Effector memory CD8-positive, alpha-beta T cell (primary cell): ENCODE results near the gene ST6GALNAC3.

Source experiments
- ATAC-seq: fragments of 150-1000 bp; cut with Tn5 transposase; replicated peaks from 2 replicates; pipeline ENCODE4 v1.10.0; 2021; ENCODE audit warnings: mild to moderate bottlenecking, moderate library complexity
- DNase-seq, 3 experiments: peaks; one replicate each; pipeline ENCODE4 v3.0.0; 2021
- H3K27ac Mint-ChIP-seq, 2 donors: one replicate each; pipeline ENCODE4 v1.8.0; 2022; ENCODE audit warnings: mild to moderate bottlenecking in 2 of 2, mixed read lengths in 2 of 2, moderate library complexity in 2 of 2
- H3K27me3 Mint-ChIP-seq, 2 donors: one replicate each; pipeline ENCODE4 v1.8.0; 2022; ENCODE audit warnings: mixed read lengths in 2 of 2
- H3K36me3 Mint-ChIP-seq: one replicate; pipeline ENCODE4 v1.8.0; 2022; ENCODE audit warnings: mild to moderate bottlenecking, moderate library complexity, mixed read lengths; ENCODE audit not compliant: insufficient read depth
- H3K4me1 Mint-ChIP-seq, 2 donors: one replicate each; pipeline ENCODE4 v1.8.0; 2022; ENCODE audit warnings: low read depth in 2 of 2, mixed read lengths in 2 of 2
- H3K4me3 Mint-ChIP-seq, 2 donors: one replicate each; pipeline ENCODE4 v1.8.0; 2022; ENCODE audit warnings: mild to moderate bottlenecking in 2 of 2, mixed read lengths in 2 of 2, moderate library complexity in 2 of 2
- H3K9me3 Mint-ChIP-seq, 2 donors: one replicate each; pipeline ENCODE4 v1.8.0; 2022; ENCODE audit warnings: mixed read lengths in 2 of 2

Gene ST6GALNAC3

GRCh38 chr1:76379506-76379905, 305.0 kb downstream of the ST6GALNAC3 start:
- ATAC-seq: no peak
- no peak overlapping the region for H3K27ac Mint-ChIP-seq

GRCh38 chr1:76381450-76382097, 307.0 kb downstream of the ST6GALNAC3 start:
- ATAC-seq (no peak), DNase-seq (no peak)
- Mint-ChIP-seq H3K36me3 (no peaks in the 10 kb centered on the region), H3K4me3 (no peak overlapping the region), H3K27me3 (no peaks in the 10 kb centered on the region), H3K9me3 (peaks cover 0 to 8% of the 10 kb centered on the region in 2 donors), H3K4me1 (no peaks in the 10 kb centered on the region), H3K27ac (no peak overlapping the region)

More at GRCh38 chr1:76379506-76379905, 305.0 kb downstream of the ST6GALNAC3 start:
- Mint-ChIP-seq H3K9me3 (peaks cover 0 to 8% of the 10 kb centered on the region in 2 donors), H3K4me1 (no peaks in the 10 kb centered on the region), H3K36me3 (no peaks in the 10 kb centered on the region), H3K4me3 (no peak overlapping the region), H3K27me3 (no peaks in the 10 kb centered on the region)
- no peak for DNase-seq

DNA sequence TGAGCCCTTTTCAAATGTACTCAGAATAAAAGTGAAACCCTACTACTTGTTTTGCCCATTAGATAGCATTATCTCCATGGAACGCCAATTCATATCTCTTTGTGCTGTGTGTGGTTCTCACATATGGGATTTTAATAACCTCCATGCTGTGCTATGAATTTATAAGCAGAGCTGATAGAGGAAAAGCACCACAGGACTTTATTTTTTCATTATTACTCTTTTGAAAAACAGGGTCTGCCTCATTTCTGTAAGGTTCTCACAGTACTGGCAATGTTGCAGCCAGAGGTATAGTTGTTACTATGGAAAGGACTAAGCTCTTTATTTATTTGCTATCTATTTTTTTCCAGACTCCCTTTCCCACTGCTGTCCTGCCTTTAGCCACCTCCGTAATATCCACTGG, 313.7 kb downstream of the ST6GALNAC3 start:
- Mint-ChIP-seq H3K27ac (no peak overlapping the region), H3K36me3 (no peaks in the 10 kb centered on the region)
- no peak for ATAC-seq

GRCh38 chr1:76390456-76390855, 315.9 kb downstream of the ST6GALNAC3 start:
- Mint-ChIP-seq H3K27ac (no peak overlapping the region), H3K27me3 (no peaks in the 10 kb centered on the region), H3K4me1 (no peaks in the 10 kb centered on the region), H3K36me3 (no peaks in the 10 kb centered on the region), H3K9me3 (no peaks in the 10 kb centered on the region), H3K4me3 (no peak overlapping the region)
- no peak for ATAC-seq
- DNase-seq: no peak

More for the DNA sequence above, 313.7 kb downstream of the ST6GALNAC3 start:
- H3K27me3 Mint-ChIP-seq: no peaks in the 10 kb centered on the region
- no peak overlapping the region for H3K4me3 Mint-ChIP-seq
- DNase-seq: no peak
- no peaks in the 10 kb centered on the region for H3K4me1 Mint-ChIP-seq
- H3K9me3 Mint-ChIP-seq: no peaks in the 10 kb centered on the region

DNA sequence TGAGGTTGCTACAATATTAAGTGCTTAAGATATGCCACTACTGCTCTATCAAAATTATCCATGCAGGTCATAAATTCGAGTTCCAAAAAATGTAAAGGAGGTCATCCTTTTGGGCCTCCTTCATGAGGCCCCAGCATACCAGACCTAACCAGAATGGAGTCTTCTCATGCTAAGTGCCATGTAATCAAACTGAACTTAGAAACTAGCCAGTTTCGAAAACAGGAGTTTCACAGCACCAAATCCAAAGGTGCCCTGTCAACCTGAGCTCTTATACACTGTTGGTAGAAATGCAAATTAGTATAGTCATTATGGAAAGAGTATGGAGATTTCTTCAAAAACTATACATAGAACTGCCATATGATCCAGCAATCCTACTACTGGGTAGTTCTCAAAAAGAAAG, 320.5 kb downstream of the ST6GALNAC3 start:
- H3K27me3 Mint-ChIP-seq: no peaks in the 10 kb centered on the region
- no peak for DNase-seq
- H3K27ac Mint-ChIP-seq: no peak overlapping the region
- no peak overlapping the region for H3K4me3 Mint-ChIP-seq
- no peaks in the 10 kb centered on the region for H3K36me3 Mint-ChIP-seq
- no peaks in the 10 kb centered on the region for H3K4me1 Mint-ChIP-seq
- no peaks in the 10 kb centered on the region for H3K9me3 Mint-ChIP-seq
- ATAC-seq: no peak

DNA sequence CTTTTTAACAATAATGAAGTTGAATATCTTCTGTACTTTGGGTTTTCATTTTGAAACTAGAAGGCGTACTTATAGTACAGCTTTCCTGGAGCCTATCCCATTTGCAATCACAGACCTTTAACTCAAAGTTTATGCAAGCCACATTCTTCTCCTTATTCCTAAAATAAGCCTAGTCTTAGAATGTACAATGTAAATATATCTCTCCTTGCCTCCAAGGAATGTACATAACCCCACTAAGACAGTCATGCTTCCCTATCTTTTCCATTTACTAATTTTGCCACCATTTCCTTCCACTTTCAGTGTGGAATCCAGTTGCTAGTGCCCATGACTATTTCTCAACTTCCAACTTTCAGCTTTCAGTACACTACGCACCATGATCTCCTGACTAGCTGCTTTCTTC, 327.6 kb downstream of the ST6GALNAC3 start:
- H3K4me1 Mint-ChIP-seq: no peaks in the 10 kb centered on the region
- DNase-seq (no peak), ATAC-seq (no peak)
- H3K27ac Mint-ChIP-seq: no peak overlapping the region
- no peaks in the 10 kb centered on the region for H3K27me3 Mint-ChIP-seq
- peaks cover 0 to 2% of the 10 kb centered on the region in 2 donors for H3K9me3 Mint-ChIP-seq
- no peaks in the 10 kb centered on the region for H3K36me3 Mint-ChIP-seq
- no peak overlapping the region for H3K4me3 Mint-ChIP-seq

- H3K27ac Mint-ChIP-seq: no peak overlapping the region
- no peaks in the 10 kb centered on the region for H3K27me3 Mint-ChIP-seq
- peaks cover 1 to 8% of the 10 kb centered on the region in 2 donors for H3K9me3 Mint-ChIP-seq
- no peak overlapping the region for H3K4me3 Mint-ChIP-seq
- H3K36me3 Mint-ChIP-seq: no peaks in the 10 kb centered on the region
- DNase-seq (no peak), ATAC-seq (no peak)
- no peaks in the 10 kb centered on the region for H3K4me1 Mint-ChIP-seq
Observed at GRCh38 chr1:76408303-76408702, 333.8 kb downstream of the ST6GALNAC3 start.

DNA sequence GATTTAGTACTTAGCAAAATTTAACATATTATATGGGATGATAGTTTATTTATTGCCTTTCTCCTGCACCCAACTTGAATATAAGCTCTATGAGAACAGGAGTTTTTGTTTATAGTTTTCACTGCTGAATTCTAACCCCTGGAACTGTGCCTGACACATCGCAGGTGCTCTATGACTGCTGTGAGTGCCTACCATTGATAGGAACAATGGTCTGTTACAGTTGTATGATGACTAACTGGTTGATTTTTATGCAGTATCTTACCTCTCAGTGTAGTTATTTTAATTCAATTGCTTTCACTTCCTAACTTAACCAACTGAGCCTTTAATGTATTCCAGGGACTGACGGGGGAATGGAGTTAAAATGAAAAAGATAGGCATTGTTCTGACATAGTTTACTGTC, 336.0 kb downstream of the ST6GALNAC3 start:
- ATAC-seq (no peak), DNase-seq (no peak)
- no peaks in the 10 kb centered on the region for H3K4me1 Mint-ChIP-seq
- H3K4me3 Mint-ChIP-seq: no peak overlapping the region
- H3K9me3 Mint-ChIP-seq: peaks cover 1 to 8% of the 10 kb centered on the region in 2 donors
- H3K27ac Mint-ChIP-seq: no peak overlapping the region
- H3K27me3 Mint-ChIP-seq: no peaks in the 10 kb centered on the region
- H3K36me3 Mint-ChIP-seq: no peaks in the 10 kb centered on the region

GRCh38 chr1:76418531-76418930, 344.0 kb downstream of the ST6GALNAC3 start:
- H3K27me3 Mint-ChIP-seq: no peaks in the 10 kb centered on the region
- no peaks in the 10 kb centered on the region for H3K36me3 Mint-ChIP-seq
- DNase-seq (no peak), ATAC-seq (no peak)
- no peaks in the 10 kb centered on the region for H3K9me3 Mint-ChIP-seq
- H3K4me3 Mint-ChIP-seq: no peak overlapping the region
- H3K4me1 Mint-ChIP-seq: no peaks in the 10 kb centered on the region
- H3K27ac Mint-ChIP-seq: no peak overlapping the region

- H3K27ac Mint-ChIP-seq: peak overlapping the region in 1 of 2 donors; percentile 61
- no peaks in the 10 kb centered on the region for H3K4me1 Mint-ChIP-seq
- DNase-seq (no peak), ATAC-seq (no peak)
- H3K4me3 Mint-ChIP-seq: no peak overlapping the region
- no peaks in the 10 kb centered on the region for H3K36me3 Mint-ChIP-seq
- no peaks in the 10 kb centered on the region for H3K27me3 Mint-ChIP-seq
- H3K9me3 Mint-ChIP-seq: no peaks in the 10 kb centered on the region
Observed at GRCh38 chr1:76419603-76420002, 345.1 kb downstream of the ST6GALNAC3 start.

- DNase-seq (no peak), ATAC-seq (no peak)
- Mint-ChIP-seq H3K36me3 (no peaks in the 10 kb centered on the region), H3K9me3 (no peaks in the 10 kb centered on the region), H3K27ac (no peak overlapping the region), H3K4me1 (no peaks in the 10 kb centered on the region), H3K4me3 (no peak overlapping the region), H3K27me3 (no peaks in the 10 kb centered on the region)
Observed at GRCh38 chr1:76425201-76426145, 350.9 kb downstream of the ST6GALNAC3 start.

DNA sequence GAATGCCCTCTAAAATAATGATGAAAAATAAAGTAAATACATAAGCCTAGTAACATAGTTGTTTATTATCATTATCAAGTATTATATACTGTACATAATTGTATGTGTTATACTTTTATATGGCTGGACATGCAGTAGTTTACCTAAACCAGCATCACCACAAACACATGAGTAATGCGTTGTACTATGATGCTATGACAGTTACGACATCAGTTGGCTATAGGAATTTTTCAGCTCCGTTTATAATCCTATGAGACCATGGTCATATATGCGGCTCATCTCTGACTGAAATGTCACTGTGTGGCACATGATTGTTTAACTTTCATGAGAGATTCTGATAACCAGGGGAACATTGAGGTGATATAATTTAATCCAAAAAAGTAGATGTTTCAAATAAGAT, 352.1 kb downstream of the ST6GALNAC3 start:
- no peak for DNase-seq
- no peaks in the 10 kb centered on the region for H3K9me3 Mint-ChIP-seq
- H3K27me3 Mint-ChIP-seq: no peaks in the 10 kb centered on the region
- no peaks in the 10 kb centered on the region for H3K36me3 Mint-ChIP-seq
- H3K4me3 Mint-ChIP-seq: no peak overlapping the region
- no peak overlapping the region for H3K27ac Mint-ChIP-seq
- H3K4me1 Mint-ChIP-seq: no peaks in the 10 kb centered on the region
- no peak for ATAC-seq

- Mint-ChIP-seq H3K36me3 (no peaks in the 10 kb centered on the region), H3K27ac (no peak overlapping the region), H3K4me1 (no peaks in the 10 kb centered on the region), H3K9me3 (no peaks in the 10 kb centered on the region), H3K27me3 (no peaks in the 10 kb centered on the region), H3K4me3 (no peak overlapping the region)
- ATAC-seq (no peak), DNase-seq (no peak)
Observed at GRCh38 chr1:76428028-76428427, 353.5 kb downstream of the ST6GALNAC3 start.

DNA sequence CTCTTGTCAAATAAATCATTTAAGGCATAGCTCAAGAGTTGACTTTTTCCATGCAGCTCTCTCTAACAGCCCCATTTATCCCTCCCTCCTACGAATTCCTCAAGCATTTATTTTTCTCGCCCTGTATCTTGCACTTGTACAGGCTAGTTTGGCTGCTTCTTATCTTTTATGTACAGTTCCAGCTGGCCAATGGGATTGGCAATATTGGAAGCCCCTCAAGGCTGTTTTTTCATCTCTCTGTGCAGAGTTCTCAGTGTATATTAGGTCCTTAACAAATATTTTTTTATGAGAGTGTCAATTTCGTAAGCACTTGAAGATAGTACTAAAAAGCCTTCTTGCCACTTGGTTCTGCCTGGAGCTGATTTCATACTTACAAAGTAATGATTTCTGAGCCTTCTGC, 356.0 kb downstream of the ST6GALNAC3 start:
- Mint-ChIP-seq H3K4me1 (no peaks in the 10 kb centered on the region), H3K27ac (no peak overlapping the region), H3K9me3 (no peaks in the 10 kb centered on the region), H3K4me3 (no peak overlapping the region), H3K27me3 (no peaks in the 10 kb centered on the region), H3K36me3 (no peaks in the 10 kb centered on the region)
- no peak for DNase-seq
- ATAC-seq: no peak
